Chondrocyte (in vitro differentiated cells): ENCODE data around the gene ADGRB2. TPM values are rescaled to one million over a fixed set of nuclear protein-coding genes. Genes with fewer than 3 reads are reported as not detected.

Source experiments
- DNase-seq: peaks from one replicate; pipeline ENCODE4 v3.0.0; 2021; ENCODE audit warnings: mixed read lengths, low spot score
- H3K27ac Mint-ChIP-seq: one replicate; pipeline ENCODE4 v1.8.0; 2021; ENCODE audit warnings: mild to moderate bottlenecking, moderate library complexity, mixed read lengths; ENCODE audit not compliant: unreplicated experiment
- H3K27me3 Mint-ChIP-seq: 2 replicates; pipeline ENCODE4 v1.8.0; 2021; ENCODE audit warnings: low read depth, mixed read lengths
- H3K36me3 Mint-ChIP-seq: 2 replicates; pipeline ENCODE4 v1.8.0; 2021; ENCODE audit warnings: low read depth, mixed read lengths
- H3K4me1 Mint-ChIP-seq: 2 replicates; pipeline ENCODE4 v1.8.0; 2021; ENCODE audit warnings: low read depth, mild to moderate bottlenecking, mixed read lengths
- H3K4me3 Mint-ChIP-seq: one replicate; pipeline ENCODE4 v1.8.0; 2021; ENCODE audit warnings: mild to moderate bottlenecking, moderate library complexity, mixed read lengths; ENCODE audit not compliant: unreplicated experiment
- H3K9me3 Mint-ChIP-seq: 2 replicates; pipeline ENCODE4 v1.8.0; 2021; ENCODE audit warnings: low read depth, mixed read lengths
- CTCF ChIP-seq: fragments of 200-600 bp; sonication (generic); IDR thresholded peaks from 2 replicates; pipeline ENCODE4 v1.5.0; 2021; ENCODE audit warnings: antibody characterized with exemption, mild to moderate bottlenecking, moderate library complexity
- total RNA-seq: library from RNA; stranded (reverse); gene quantifications from 3 replicates; pipeline ENCODE4 v1.2.1, GENCODE V29; 2021

The ADGRB2 gene
- total RNA-seq, 1 donor from 2014 or later, result 11.9 TPM

DNA sequence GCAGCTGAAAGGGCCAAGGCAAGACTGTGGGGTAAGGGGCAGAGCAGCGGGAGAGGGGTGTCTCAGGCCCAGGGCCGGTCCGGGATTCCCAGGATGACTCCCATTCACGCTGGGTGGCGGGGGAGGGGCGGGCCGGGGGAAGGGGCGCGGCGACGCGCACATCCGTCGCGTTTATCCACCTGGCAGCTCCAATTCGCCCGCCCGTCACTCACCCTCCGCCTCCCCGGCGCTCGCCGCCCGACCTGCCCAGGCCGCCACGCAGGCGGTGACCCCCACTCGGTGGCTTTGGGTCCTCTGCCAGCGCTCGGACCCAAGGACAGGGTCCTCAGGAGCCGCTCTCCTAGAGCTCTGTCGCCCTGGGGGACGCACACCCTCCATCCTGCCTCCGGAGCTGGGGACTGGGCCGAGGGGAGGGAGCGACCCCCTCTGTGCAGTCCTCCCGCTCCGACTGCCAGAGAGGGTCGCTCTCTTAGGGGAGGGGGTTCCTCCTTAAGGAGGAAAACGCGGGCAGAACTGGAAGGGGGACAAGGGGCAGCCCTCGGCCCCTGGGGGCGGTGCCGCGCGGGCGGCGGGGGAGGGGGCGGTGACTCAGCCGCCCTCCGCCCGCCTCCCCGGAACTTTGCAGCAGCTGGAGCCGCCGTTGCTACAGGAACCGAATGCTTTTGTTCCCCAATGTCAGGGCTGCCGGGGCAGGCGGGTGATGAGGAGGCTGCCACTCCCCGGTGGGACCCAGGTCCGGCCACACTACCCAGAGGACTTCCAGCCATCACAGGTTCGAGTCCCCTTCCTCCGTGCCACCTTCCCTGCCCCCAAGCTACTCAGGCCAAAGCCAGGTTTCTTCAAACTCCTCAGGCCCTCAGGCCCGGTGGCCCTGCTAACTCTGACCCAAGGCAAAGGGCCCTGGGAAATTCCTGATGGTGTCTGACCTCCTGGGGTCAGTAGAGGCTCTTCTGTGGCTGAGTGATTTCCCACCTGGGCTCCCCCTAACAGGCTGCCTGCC, 3.4 kb downstream of the ADGRB2 start:
- TF ChIP-seq CTCF, result peak; percentile 24
- DNase-seq, result no peak
- H3K9me3 Mint-ChIP-seq, result no peaks in the 10 kb centered on the region
- H3K27me3 Mint-ChIP-seq, result no peaks in the 10 kb centered on the region
- peaks cover 31% of the 10 kb centered on the region for H3K4me1 Mint-ChIP-seq
- no peaks in the 10 kb centered on the region for H3K36me3 Mint-ChIP-seq
- no peak overlapping the region for H3K27ac Mint-ChIP-seq
- H3K4me3 Mint-ChIP-seq, result peak overlapping the region; percentile 64

GRCh38 chr1:31759298-31760023, 4.7 kb downstream of the ADGRB2 start:
- H3K9me3 Mint-ChIP-seq, result no peaks in the 10 kb centered on the region
- no peaks in the 10 kb centered on the region for H3K36me3 Mint-ChIP-seq
- DNase-seq, result no peak
- TF ChIP-seq CTCF, result no peak
- peaks cover 44% of the 10 kb centered on the region for H3K4me1 Mint-ChIP-seq
- no peaks in the 10 kb centered on the region for H3K27me3 Mint-ChIP-seq
- peak overlapping the region; percentile 64 for H3K4me3 Mint-ChIP-seq
- no peak overlapping the region for H3K27ac Mint-ChIP-seq

DNA sequence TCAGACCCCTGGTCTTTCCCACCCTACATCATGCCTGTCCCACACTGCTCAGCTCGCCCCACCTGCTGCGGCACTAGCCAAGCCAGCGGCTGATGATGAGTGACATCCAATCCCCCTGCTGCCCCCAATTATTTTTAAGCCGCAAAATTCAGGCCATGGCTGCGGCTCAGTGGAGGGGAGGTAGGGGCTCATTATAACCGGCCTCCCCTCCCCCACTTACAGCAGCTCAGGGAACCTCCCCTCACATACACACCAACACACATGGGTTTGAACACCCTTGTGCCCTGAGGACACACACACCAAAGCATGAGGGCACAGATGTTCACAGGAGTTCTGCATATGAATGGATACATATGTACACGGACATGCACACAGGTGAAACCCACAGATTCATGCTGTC, 5.3 kb downstream of the ADGRB2 start:
- H3K27me3 Mint-ChIP-seq, result no peaks in the 10 kb centered on the region
- no peak for DNase-seq
- no peak overlapping the region for H3K27ac Mint-ChIP-seq
- no peak overlapping the region for H3K4me3 Mint-ChIP-seq
- no peaks in the 10 kb centered on the region for H3K36me3 Mint-ChIP-seq
- H3K9me3 Mint-ChIP-seq, result no peaks in the 10 kb centered on the region
- TF ChIP-seq CTCF, result no peak
- H3K4me1 Mint-ChIP-seq, result peaks cover 50% of the 10 kb centered on the region

- Mint-ChIP-seq H3K9me3 (no peaks in the 10 kb centered on the region), H3K4me1 (peaks cover 55% of the 10 kb centered on the region), H3K4me3 (no peak overlapping the region), H3K27me3 (no peaks in the 10 kb centered on the region), H3K36me3 (no peaks in the 10 kb centered on the region), H3K27ac (no peak overlapping the region)
- TF ChIP-seq CTCF, result no peak
- DNase-seq, result no peak
Observed at GRCh38 chr1:31757989-31758388, 6.2 kb downstream of the ADGRB2 start.

- H3K4me1 Mint-ChIP-seq, result peaks cover 58% of the 10 kb centered on the region
- no peaks in the 10 kb centered on the region for H3K9me3 Mint-ChIP-seq
- H3K4me3 Mint-ChIP-seq, result no peak overlapping the region
- H3K27ac Mint-ChIP-seq, result no peak overlapping the region
- H3K27me3 Mint-ChIP-seq, result no peaks in the 10 kb centered on the region
- peak; percentile 18 for TF ChIP-seq CTCF
- no peaks in the 10 kb centered on the region for H3K36me3 Mint-ChIP-seq
- no peak for DNase-seq
Observed at GRCh38 chr1:31757204-31757679, 6.9 kb downstream of the ADGRB2 start.
